Measurements from ENCODE around the gene KCNA10.

KCNA10 gene

GRCh38 chr1:110519125-110519810 lies at the start of gene KCNA10:
Gene KCNA10 (minus strand): TSS chr1:110519175. CDS start chr1:110518787, 388 bp downstream.
- no peak for DNase-seq

- DNase-seq: no peak
Observed at GRCh38 chr1:110566836-110567235, 47.9 kb upstream of the KCNA10 start.

GRCh38 chr1:110565565-110565964 lies 46.6 kb upstream of the KCNA10 start:
- no peak for DNase-seq

- DNase-seq: no peak
Observed at GRCh38 chr1:110563089-110563488, 44.1 kb upstream of the KCNA10 start.

- no peak for DNase-seq
Observed at GRCh38 chr1:110561596-110561995, 42.6 kb upstream of the KCNA10 start.

- no peak for DNase-seq
Observed at GRCh38 chr1:110559157-110559556, 40.2 kb upstream of the KCNA10 start.

- DNase-seq: no peak
Observed at GRCh38 chr1:110557481-110557880, 38.5 kb upstream of the KCNA10 start.

GRCh38 chr1:110556471-110556807 lies 37.5 kb upstream of the KCNA10 start:
- no peak for DNase-seq

- no peak for DNase-seq
Observed at GRCh38 chr1:110555807-110556470, 37.0 kb upstream of the KCNA10 start.

GRCh38 chr1:110554871-110555801 lies 36.2 kb upstream of the KCNA10 start:
- no peak for DNase-seq

- DNase-seq: no peak
Observed at GRCh38 chr1:110551278-110551809, 32.4 kb upstream of the KCNA10 start.

- no peak for DNase-seq
Observed at GRCh38 chr1:110549831-110550230, 30.9 kb upstream of the KCNA10 start.

GRCh38 chr1:110548381-110548780 lies 29.4 kb upstream of the KCNA10 start:
- DNase-seq: peak; percentile 9

GRCh38 chr1:110547017-110547416 lies 28.0 kb upstream of the KCNA10 start:
- DNase-seq: no peak

GRCh38 chr1:110545492-110545891 lies 26.5 kb upstream of the KCNA10 start:
- no peak for DNase-seq

GRCh38 chr1:110544753-110545152 lies 25.8 kb upstream of the KCNA10 start:
- no peak for DNase-seq

GRCh38 chr1:110542725-110543124 lies 23.8 kb upstream of the KCNA10 start:
- DNase-seq: peak; percentile 55

- DNase-seq: no peak
Observed at GRCh38 chr1:110541906-110542395, 23.0 kb upstream of the KCNA10 start.

GRCh38 chr1:110540891-110541685 lies 22.1 kb upstream of the KCNA10 start:
- DNase-seq: no peak

GRCh38 chr1:110538921-110539320 lies 19.9 kb upstream of the KCNA10 start:
- DNase-seq: no peak

GRCh38 chr1:110538075-110538474 lies 19.1 kb upstream of the KCNA10 start:
- no peak for DNase-seq

- no peak for DNase-seq
Observed at GRCh38 chr1:110535985-110536384, 17.0 kb upstream of the KCNA10 start.
